Activated naive CD4-positive, alpha-beta T cell treated with Interleukin-2 at 50 U/mL for 16 hours (primary cell): ENCODE results near the gene HECTD2.
"Not testable (repeated sequence)": the region's sequence is repeated elsewhere in the genome, so short reads cannot be mapped to it uniquely, and the experiment has no call there.

Experiments
- DNase-seq: peaks from one replicate; pipeline ENCODE4 v3.0.0-alpha.2; 2020

The HECTD2 gene

DNA sequence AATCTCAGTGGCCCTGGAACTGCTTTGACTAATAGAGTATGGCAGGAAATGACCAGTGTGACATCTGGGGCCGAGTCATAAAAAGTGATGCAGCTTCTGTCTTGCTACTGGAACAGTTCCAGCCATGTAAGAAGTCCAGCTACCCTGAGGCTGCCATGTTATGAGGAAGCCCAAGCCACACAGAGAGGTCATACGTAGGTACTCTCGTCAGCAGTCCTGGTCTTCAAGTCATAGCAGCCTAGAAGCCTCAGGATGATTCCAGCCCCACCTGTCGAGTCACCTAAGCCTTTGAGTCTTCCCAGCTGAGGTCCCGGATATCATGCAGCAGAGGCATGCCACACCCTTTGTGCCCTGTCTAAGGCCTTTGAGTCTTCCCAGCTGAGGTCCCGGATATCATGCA, 130.6 kb downstream of the HECTD2 start:
- DNase-seq = no peak

DNA sequence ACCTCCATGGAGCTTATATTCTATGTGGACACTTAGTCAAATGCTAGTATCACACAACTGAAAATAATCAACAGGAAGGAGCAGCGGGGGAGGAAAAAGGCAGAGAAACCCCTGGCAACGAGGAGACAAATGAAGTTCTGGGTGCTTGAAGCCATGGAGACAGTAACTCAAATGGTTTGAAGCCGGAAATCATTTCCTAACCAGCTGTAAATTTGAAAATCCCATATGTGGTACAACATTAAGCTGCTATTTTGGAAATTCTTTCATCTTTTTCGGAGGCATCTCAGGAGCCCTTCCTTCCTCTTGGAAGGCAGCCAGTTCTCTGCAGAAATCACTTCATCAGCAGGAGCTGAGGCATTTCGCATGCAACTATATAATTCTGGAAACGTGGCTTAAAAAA, 131.3 kb downstream of the HECTD2 start:
- no peak for DNase-seq

DNA sequence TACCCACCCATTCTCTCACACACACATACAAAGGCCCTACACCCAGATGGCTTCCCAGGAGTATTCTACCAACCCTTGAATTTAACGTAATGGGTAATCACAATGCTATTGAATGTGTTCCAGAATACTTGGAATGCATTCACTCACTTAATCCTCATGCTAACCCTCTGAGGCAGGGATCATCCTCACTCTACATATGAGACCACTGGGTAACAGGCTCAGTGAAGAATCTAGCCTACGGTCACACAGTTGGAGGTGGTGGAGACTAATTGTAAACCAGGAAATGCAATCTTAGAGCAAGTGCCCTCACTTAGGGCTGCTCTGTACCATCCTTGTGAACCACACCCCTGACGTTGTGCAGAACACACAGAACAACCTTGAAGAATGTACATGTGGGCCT, 135.2 kb downstream of the HECTD2 start:
- DNase-seq = no peak

GRCh38 chr10:91545838-91546237, 135.7 kb downstream of the HECTD2 start:
- DNase-seq = no peak

DNA sequence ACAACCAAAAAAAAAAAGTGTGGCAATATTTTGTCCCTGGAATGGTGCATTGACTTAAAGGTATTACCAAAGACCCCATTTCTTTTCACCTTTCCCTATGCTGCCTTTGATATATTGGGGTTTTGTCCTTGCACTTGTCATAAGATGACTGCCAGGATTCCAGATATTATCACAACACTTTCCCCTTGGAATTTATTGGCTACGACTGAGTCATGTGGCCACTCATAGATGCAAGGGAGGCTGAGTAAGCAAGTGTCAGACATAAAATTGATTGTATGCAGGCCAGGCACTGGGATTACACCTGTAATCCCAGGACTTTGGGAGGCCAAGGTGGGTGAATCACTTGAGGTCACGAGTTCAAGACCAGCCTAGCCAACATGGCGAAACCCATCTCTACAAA, 139.1 kb downstream of the HECTD2 start:
- DNase-seq = no peak

- no peak for DNase-seq
Observed at GRCh38 chr10:91550021-91550420, 139.9 kb downstream of the HECTD2 start.

GRCh38 chr10:91551856-91552255, 141.7 kb downstream of the HECTD2 start:
- no peak for DNase-seq

DNA sequence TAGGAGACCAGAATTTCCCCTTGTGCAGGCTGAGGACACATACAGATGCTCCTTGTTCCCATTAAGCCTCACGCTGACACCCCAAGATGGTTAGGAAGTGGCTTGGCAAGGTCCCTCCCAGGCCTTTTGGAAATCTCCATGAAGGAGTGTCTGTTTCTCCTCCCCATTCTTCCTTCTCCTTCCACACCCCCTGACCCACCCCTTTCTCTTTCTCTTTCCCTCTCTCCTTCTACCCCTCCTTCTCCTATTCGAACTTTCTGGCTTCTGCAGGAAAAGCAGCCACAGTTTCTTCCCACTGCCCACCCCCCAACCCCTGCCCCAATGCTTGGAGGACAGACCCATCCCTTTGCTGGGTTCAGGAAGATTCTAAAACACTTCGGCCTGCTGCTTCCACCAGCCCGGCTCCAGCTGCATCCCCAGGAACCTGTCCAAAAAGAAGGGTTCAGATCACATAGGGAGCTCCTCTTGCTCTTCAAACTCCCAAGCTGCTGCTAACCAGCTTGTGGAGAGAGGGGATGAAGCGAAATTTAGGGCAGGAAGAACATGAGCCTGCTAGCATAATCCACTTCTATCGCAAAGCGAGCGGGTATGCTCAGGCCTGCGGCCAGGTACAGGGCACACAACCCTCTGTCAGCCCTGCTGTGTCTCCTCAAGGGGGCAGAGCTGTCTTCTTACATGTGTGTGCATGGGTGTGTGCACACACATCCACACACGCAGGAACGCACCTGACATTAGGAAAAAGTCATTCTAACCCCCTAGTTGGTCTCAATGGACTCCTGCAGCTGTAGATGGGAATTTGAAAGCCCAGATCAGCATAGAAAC, 142.3 kb downstream of the HECTD2 start:
- DNase-seq = no peak

DNA sequence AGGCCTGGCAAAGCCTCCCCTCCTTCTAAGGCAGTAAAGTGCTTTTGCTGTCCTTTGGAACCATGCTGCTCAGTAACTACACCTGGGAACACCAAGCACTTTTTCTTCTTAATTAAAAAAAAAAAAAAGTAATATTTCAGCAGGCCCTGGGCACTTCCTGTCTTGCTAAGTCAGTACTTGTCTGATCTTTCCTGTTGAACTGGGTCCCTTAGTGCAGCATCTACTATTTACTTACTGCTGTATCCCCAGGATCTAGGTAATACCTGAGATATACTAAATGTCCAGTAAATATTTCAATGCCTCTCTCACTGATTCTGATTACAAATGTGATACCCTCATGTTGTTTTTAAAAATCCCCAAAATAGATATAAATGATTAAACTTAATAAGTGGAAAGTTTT, 145.3 kb downstream of the HECTD2 start:
- DNase-seq = no peak

DNA sequence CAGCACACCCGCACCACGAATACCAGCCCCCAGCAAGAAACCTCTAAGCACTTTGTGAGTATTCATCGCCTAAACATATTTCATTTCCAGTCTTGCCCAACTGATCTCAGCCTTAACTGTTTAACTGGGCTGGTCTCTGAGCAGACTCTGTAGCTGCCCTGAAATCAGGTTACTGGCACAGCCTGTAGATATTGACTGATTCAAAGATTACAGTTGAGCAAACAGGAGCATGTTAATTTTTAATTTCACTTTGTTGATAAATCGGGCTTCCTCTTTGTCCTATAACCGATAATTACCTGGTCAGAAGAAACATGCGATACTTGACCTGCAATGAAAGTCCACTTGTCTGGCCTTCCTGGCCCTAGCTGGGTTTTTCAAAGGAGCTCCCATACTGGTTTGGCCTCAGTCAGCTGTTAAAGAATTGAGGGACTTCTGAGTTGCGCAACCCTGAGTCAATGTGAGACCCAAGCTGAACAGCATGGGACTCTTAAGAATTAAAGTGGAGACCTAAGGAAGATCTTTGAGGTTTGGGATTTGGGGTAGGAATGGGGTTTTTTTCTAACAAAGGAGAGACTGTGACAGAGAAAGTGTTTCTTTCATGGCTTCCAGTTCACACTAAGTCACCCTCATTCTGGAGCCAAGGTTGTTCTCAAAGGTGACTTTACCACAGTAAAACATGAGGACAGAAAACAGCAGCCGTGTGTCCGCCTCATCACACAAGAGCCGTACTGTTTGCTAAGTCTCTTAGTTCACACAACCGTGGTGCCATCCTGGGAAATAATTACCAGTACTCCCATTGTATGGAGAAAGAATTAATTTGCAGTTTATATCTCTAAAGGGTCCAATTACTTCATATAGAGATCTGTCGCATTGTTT, 146.8 kb downstream of the HECTD2 start:
- no peak for DNase-seq

GRCh38 chr10:91557651-91558111, 147.5 kb downstream of the HECTD2 start:
- no peak for DNase-seq

GRCh38 chr10:91558473-91558872, 148.3 kb downstream of the HECTD2 start:
- DNase-seq = no peak

GRCh38 chr10:91559169-91559568, 149.0 kb downstream of the HECTD2 start:
- DNase-seq = no peak

- DNase-seq = no peak
Observed at GRCh38 chr10:91559750-91560149, 149.6 kb downstream of the HECTD2 start.

DNA sequence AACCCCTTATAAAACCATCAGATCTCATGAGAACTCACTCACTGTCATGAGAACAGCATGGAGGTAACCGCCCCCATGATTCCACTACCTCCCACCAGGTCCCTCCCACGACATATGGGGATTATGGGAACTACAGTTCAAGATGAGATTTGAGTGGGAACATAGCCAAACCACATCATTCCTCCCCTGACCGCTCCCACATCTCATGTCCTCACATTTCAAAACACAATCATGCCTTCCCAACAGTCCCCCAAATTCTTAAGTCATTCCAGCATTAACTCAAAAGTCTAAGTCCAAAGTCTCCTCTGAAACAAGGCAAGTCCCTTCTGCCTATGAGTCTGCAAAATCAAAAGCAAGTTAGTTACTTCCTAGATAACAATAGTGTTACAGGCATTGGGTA, 150.7 kb downstream of the HECTD2 start:
- not testable (repeated sequence) for DNase-seq

- DNase-seq = no peak
Observed at GRCh38 chr10:91562839-91563581, 152.9 kb downstream of the HECTD2 start.

DNA sequence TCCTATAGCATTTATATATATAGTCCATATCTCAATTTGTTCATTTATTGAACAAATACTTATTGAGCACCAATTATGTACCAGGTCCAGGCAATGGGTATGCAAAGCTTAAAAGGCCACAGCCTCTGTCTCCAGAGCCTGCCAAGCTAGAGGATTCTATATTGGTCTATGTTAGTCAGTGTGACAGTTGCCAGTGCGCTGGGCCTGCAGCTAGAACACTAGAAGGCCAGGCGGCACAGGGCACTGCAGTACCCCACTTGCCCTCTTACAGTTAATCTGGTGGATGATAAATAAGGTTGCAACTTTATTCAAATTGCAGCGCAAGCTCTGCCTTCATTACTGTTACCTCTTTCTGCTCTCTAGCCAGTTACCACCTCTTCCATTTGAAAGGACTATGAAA, 153.9 kb downstream of the HECTD2 start:
- no peak for DNase-seq
